Parathyroid adenoma (tissue), 2 donors: ENCODE data around the gene IGSF6.
"Not testable (repeated sequence)": the region's sequence is repeated elsewhere in the genome, so short reads cannot be mapped to it uniquely, and the experiment has no call there.

Source experiments
- H2AFZ ChIP-seq: fragments of 300-600 bp; sonication (generic); one replicate; pipeline ENCODE4 v1.7.0; 2017; ENCODE audit warnings: antibody characterized with exemption, mild to moderate bottlenecking
- H3K27ac ChIP-seq: fragments of 300-600 bp; sonication (generic); one replicate; pipeline ENCODE4 v1.7.0; 2017
- H3K27me3 ChIP-seq: fragments of 300-600 bp; sonication (generic); one replicate; pipeline ENCODE4 v1.7.0; 2017; ENCODE audit warnings: low read length; ENCODE audit not compliant: control insufficient read depth, insufficient read depth
- H3K36me3 ChIP-seq: fragments of 300-600 bp; sonication (generic); one replicate; pipeline ENCODE4 v1.7.0; 2017; ENCODE audit warnings: low read length; ENCODE audit not compliant: control insufficient read depth, insufficient read depth
- H3K4me1 ChIP-seq: fragments of 300-600 bp; sonication (generic); one replicate; pipeline ENCODE4 v1.7.0; 2017; ENCODE audit warnings: control low read depth
- H3K4me2 ChIP-seq: fragments of 300-600 bp; sonication (generic); one replicate; pipeline ENCODE4 v1.7.0; 2017; ENCODE audit warnings: low read length
- H3K4me3 ChIP-seq: fragments of 300-600 bp; sonication (generic); one replicate; pipeline ENCODE4 v1.7.0; 2017; ENCODE audit warnings: low read depth, low read length
- H3K79me2 ChIP-seq: fragments of 300-600 bp; sonication (generic); one replicate; pipeline ENCODE4 v1.7.0; 2017; ENCODE audit warnings: control low read depth
- H3K9ac ChIP-seq: fragments of 300-600 bp; sonication (generic); one replicate; pipeline ENCODE4 v1.7.0; 2017; ENCODE audit warnings: mild to moderate bottlenecking
- H3K9me3 ChIP-seq: fragments of 300-600 bp; sonication (generic); one replicate; pipeline ENCODE4 v1.7.0; 2017; ENCODE audit warnings: low read length; ENCODE audit not compliant: control insufficient read depth
- CTCF ChIP-seq: fragments of 300-600 bp; sonication (generic); IDR thresholded peaks from one replicate; pipeline ENCODE4 v1.7.0; 2017; ENCODE audit warnings: antibody characterized with exemption, mild to moderate bottlenecking
- donor health status: primary hyperparathyroidism.

The IGSF6 gene

DNA sequence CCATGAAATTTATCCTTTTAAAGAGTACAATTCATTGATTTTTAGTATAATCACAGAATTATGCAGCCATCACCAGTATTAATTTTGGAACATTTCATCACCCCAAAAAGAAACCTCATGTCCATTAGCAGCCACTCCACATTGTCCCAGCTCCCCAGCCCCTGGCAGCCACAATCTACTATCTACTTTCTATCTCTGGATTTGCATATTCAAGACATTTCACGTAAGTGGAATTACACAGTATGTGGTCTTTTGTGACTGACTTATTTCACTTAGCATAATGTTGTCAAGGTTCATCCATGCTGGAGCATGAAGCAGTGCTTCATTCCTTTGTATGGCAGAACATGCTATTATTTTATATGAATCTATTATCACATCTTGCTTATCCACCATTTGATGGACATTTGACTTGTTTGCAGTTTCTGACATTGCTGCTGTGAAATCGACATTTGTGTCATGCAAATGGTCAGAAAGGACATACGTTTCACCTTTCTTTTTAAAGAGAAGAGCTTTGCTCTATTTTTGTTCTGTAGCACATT, 42.3 kb downstream of the IGSF6 start:
- no peak overlapping the region for H3K9ac ChIP-seq
- no peak overlapping the region for H3K4me2 ChIP-seq
- H3K4me1 ChIP-seq = peaks cover 26% of the 10 kb centered on the region
- no peak overlapping the region for H2AFZ ChIP-seq
- H3K9me3 ChIP-seq = no peaks in the 10 kb centered on the region
- H3K27ac ChIP-seq = no peak overlapping the region
- H3K79me2 ChIP-seq = peaks cover 56% of the 10 kb centered on the region
- no peaks in the 10 kb centered on the region for H3K36me3 ChIP-seq
- H3K27me3 ChIP-seq = no peaks in the 10 kb centered on the region
- TF ChIP-seq CTCF = no peak
- no peak overlapping the region for H3K4me3 ChIP-seq

DNA sequence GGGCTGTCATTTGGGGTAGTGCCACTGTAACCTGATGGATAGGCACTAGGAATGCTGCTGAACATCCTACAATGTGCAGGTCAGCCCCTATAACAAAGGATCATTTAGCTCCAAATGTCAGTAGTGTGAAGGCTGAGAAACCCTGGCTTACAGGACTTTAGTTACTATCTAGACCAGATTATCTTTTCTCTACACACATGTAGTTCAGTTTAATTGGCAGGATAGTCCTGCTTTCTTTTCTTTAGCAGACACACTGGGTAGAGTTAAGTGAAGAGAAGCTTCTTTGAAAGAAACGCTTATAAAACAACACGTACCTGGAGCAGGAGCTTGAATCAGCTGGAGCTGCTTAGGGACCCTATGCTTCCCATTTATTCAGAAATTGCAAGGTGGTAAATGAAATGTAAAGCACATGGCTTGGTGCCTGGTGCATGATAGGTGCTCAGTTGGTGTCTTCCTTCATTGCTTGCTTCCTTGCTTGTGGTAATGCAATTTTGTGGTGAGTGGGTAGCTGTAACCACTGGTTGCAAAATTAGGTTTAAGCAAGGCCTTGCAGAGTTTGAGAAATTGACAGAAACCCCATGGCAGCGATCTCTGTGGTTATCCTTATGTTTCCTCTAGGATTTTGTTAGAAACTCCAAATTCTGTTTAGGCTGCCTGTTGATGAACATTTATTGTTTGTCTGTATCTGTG, 43.6 kb downstream of the IGSF6 start:
- H2AFZ ChIP-seq = no peak overlapping the region
- H3K36me3 ChIP-seq = no peaks in the 10 kb centered on the region
- no peaks in the 10 kb centered on the region for H3K9me3 ChIP-seq
- H3K9ac ChIP-seq = no peak overlapping the region
- H3K27me3 ChIP-seq = no peaks in the 10 kb centered on the region
- H3K4me3 ChIP-seq = no peak overlapping the region
- peaks cover 50% of the 10 kb centered on the region for H3K79me2 ChIP-seq
- peaks cover 26% of the 10 kb centered on the region for H3K4me1 ChIP-seq
- no peak for TF ChIP-seq CTCF
- no peak overlapping the region for H3K27ac ChIP-seq
- H3K4me2 ChIP-seq = no peak overlapping the region

- Histone ChIP-seq H3K4me1 (peaks cover 12% of the 10 kb centered on the region), H3K79me2 (peaks cover 61% of the 10 kb centered on the region)
- H2AFZ ChIP-seq, H3K27ac ChIP-seq, H3K9ac ChIP-seq, H3K27me3 ChIP-seq, H3K9me3 ChIP-seq, H3K4me2 ChIP-seq, H3K36me3 ChIP-seq, H3K4me3 ChIP-seq: not testable (repeated sequence)
Observed at GRCh38 chr16:21605848-21606247, 46.6 kb downstream of the IGSF6 start.

GRCh38 chr16:21603928-21604327, 48.5 kb downstream of the IGSF6 start:
- no peak for TF ChIP-seq CTCF
- peaks cover 4% of the 10 kb centered on the region for H3K4me1 ChIP-seq
- no peak overlapping the region for H3K4me2 ChIP-seq
- no peaks in the 10 kb centered on the region for H3K27me3 ChIP-seq
- no peak overlapping the region for H2AFZ ChIP-seq
- H3K9me3 ChIP-seq = no peaks in the 10 kb centered on the region
- H3K4me3 ChIP-seq = no peak overlapping the region
- peaks cover 63% of the 10 kb centered on the region for H3K79me2 ChIP-seq
- no peaks in the 10 kb centered on the region for H3K36me3 ChIP-seq
- H3K9ac ChIP-seq = no peak overlapping the region
- H3K27ac ChIP-seq = no peak overlapping the region

DNA sequence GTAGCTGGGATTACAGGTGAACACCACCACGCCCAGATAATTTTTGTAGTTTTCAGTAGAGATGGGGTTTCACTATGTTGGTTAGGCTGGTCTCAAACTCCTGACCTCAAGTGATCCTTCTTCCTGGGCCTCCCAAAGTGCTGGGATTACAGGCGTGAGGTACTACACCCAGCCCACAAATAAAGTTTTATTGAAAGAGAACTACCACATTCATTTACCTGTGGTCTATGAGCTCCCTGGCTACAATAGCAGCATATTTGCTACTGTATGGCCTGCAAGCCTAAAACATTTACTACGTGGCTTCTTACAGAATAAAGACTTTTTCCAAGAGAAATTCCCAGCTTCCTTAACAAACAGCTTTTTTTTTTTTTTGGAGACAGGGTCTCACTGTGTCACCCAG, 49.6 kb downstream of the IGSF6 start:
- peaks cover 8% of the 10 kb centered on the region for H3K4me1 ChIP-seq

More for the DNA sequence above, 49.6 kb downstream of the IGSF6 start:
- Histone ChIP-seq H3K36me3 (no peaks in the 10 kb centered on the region), H3K4me3 (no peak overlapping the region), H3K79me2 (peaks cover 52% of the 10 kb centered on the region), H2AFZ (no peak overlapping the region), H3K27me3 (no peaks in the 10 kb centered on the region), H3K9ac (no peak overlapping the region), H3K4me2 (no peak overlapping the region), H3K9me3 (no peaks in the 10 kb centered on the region), H3K27ac (no peak overlapping the region)
- no peak for TF ChIP-seq CTCF
